HG02798 (cell line): ENCODE measurements around the gene ZNHIT1.

Source experiments
- ATAC-seq: cut with Tn5 transposase; IDR thresholded peaks from one replicate; pipeline ENCODE4 v1.9.1; 2021; ENCODE audit warnings: mild to moderate bottlenecking; ENCODE audit not compliant: unreplicated experiment, poor library complexity

The ZNHIT1 gene

GRCh38 chr7:101271021-101271420 lies 53.1 kb downstream of the ZNHIT1 start:
- no peak for ATAC-seq

- no peak for ATAC-seq
These were observed 55.2 kb downstream of the ZNHIT1 start for GRCh38 chr7:101273206-101273605.
